DLD1 (cell line): Measurements from ENCODE around the gene TMCO5A.
"Not testable (repeated sequence)": the region's sequence is repeated elsewhere in the genome, so short reads cannot be mapped to it uniquely, and the experiment has no call there.

ENCODE experiments used
- in situ Hi-C: cut with HindIII; loops from 2 replicates; pipeline ENCODE4 v1.10.0; 2017; ENCODE audit warnings: low sequenced_read_pairs

The TMCO5A gene

GRCh38 chr15:37934340-37934739 lies at the start of gene TMCO5A:
TMCO5A (plus strand) TSS chr15:37934640; CDS start chr15:37936324, 1,684 bp downstream.
- in situ Hi-C loops, result no loop called here

- in situ Hi-C loops, result no loop called here
Observed at GRCh38 chr15:37885651-37886050, 48.8 kb upstream of the TMCO5A start.

DNA sequence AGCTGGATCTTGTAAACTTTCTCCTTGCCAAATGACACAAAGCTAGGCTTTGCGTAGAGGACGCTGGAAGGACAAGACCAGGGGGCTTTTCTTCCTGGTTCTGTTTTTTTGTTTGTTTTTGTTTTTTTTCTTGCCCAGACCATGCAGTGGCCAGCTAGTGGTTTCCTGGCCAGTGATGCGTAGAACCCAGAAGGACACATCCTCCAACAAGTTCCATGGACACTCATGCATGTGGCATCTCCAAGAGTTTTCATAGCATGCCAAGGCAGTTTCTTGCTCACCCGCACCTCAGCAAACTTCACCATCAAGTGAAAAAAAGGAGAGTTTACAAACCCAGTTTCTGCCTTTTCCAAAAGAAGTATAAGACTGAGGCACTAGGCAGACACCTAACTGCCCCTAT lies 46.1 kb upstream of the TMCO5A start:
- in situ Hi-C loops, result no loop called here

DNA sequence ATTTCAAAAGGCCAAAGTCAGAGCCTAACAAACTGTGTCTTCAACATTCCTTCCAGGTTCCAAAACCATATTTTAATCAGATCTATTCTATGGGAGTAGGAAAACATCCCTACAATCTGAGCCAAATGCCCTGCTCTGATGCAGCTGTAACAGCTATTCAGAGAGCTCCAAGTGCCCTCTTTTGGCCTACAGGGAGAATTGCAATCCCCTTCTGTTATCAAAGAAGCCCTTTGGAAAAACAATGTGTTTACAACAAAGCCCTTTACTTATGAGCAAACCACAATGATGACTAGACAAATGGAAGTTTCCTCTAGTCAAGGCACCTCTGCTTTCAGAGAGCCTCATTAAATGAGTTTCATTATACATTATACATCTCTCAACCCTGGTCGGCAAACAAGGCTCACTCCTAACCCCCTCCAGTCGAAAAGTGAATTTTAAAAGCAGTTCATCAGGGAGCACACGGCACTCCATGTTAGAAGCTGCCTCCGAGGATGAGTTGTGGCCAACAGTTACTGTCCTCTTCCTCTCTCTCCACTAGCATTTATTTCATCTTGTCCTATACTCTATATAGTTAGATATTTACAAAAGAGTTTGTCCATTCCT lies 42.6 kb upstream of the TMCO5A start:
- in situ Hi-C loops, result no loop called here

GRCh38 chr15:37893309-37893708 lies 41.1 kb upstream of the TMCO5A start:
- in situ Hi-C loops, result no loop called here

- in situ Hi-C loops, result no loop called here
Observed at GRCh38 chr15:37898362-37898761, 36.1 kb upstream of the TMCO5A start.

GRCh38 chr15:37900326-37901221 lies 33.9 kb upstream of the TMCO5A start:
- in situ Hi-C loops, result no loop called here

DNA sequence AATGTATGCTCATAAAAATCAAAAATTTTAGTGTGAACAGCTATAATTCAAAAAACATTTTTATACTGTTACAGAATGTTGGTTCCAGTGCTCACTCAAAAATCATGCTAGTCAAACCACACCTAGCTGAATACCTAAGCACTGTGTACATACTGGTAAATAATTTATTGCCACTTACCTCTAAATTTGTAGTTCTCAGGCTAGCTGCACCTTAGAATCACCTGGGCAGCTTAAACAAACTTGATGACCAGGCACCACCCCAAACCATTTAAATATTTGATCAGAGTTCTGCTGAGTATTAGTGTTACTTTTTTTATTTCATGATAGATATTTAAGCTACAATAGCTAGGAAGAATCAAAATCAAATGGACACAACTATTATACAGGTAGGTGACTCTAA lies 32.3 kb upstream of the TMCO5A start:
- in situ Hi-C loops, result no loop called here

GRCh38 chr15:37903919-37904625 lies 30.4 kb upstream of the TMCO5A start:
- in situ Hi-C loops, result no loop called here

DNA sequence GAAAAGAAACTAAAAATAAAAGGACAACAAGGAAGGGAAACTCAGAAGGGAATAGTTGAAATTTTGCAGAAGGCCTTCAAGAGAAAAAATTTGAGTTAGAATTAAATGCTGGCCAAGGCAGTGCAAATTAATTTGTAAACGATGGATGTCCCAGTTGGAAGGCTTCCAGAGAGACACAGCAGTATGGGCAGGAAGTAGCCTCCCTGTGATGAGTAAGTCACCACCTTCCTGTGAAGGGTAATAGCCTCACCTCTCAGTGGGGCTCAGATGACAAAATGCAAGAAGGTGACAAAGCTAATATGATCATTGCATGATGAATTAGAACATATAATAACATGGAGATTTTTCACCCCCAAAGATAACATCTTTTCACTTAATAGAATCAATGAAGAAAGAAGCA lies 27.3 kb upstream of the TMCO5A start:
- in situ Hi-C loops, result no loop called here

GRCh38 chr15:37921527-37922385 lies 12.7 kb upstream of the TMCO5A start:
- in situ Hi-C loops, result no loop called here

GRCh38 chr15:37926136-37926535 lies 8.3 kb upstream of the TMCO5A start:
- in situ Hi-C loops, result no loop called here

DNA sequence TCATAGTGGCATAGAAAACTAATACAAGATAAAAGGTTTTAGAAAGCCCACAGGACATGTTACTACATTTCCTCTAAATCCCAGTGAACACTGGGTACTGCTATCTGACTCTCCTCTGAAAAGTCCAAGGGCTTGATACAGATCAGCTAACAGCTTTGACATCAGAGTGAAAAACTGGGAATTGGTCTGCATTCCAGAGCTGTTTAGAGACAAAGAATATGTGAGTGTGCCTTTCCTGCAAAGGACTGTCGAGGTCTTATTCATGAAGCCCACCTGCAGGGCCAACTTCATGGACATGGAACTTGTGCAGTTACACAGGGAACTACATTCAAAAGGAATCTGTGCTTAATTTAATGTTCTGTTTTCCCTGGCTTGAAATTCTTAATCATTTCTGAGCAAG lies 5.2 kb upstream of the TMCO5A start:
- in situ Hi-C loops, result no loop called here

GRCh38 chr15:37931321-37931720 lies 3.1 kb upstream of the TMCO5A start:
- in situ Hi-C loops, result no loop called here

DNA sequence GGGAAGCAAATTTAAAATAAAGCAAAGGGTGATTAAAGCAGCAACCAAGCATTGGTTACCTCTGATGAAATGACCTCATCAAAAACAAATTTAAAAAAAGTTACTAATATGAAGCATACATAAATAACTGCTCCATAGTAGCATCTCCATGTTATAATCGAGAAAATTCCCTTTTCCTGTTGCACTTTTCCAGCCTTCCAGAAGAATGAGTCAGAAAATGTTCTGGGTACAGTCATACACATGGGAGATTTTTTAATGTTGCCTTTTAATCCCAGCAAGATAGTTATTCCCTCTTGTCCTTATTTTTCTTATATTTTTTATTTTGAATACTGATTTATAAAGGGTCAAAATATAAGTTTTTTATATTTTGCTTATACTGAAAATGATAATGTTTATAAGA lies 2.6 kb upstream of the TMCO5A start:
- in situ Hi-C loops, result no loop called here

DNA sequence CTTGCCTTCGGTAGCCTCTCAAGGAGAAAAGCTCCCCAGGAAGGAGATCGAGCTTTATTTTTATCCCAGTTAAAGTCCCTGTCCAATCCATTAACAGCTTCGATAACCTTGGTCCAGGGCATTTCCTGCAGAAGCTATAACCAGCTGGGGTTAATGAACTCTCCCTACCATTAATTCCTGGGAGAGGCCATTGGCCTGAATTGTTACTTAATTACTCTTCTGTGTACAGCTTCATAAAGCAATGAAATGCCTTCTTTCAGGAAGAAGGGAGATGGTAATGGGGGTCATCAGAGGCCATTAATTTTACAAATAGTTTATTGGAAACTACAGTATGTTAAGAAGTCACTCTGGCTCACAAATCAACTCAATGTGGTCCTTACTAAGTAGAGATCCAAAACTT lies 1.9 kb upstream of the TMCO5A start:
- in situ Hi-C loops, result no loop called here

GRCh38 chr15:37933666-37934065 lies 774 bp upstream of the TMCO5A start:
- in situ Hi-C loops, result no loop called here

DNA sequence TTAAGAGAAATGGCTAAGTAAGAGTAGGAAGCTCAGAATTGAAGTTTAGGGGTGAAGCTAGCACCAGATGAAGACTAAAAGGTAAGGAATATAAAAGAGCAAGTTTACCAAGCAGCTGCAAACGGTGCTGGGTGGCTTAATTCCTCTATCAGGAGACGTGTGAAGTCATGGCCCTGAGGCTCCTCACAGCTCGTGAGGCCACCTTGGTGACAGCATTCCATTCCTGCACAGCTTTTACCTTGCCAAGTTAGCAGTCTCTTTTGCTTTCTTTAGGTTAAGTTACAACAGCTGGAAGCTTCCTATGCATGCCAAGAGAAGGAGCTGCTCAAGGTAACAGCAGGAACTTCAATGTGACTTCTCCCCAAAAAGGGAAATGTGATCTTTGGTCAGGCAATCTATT lies 6.4 kb downstream of the TMCO5A start:
- in situ Hi-C loops, result no loop called here

DNA sequence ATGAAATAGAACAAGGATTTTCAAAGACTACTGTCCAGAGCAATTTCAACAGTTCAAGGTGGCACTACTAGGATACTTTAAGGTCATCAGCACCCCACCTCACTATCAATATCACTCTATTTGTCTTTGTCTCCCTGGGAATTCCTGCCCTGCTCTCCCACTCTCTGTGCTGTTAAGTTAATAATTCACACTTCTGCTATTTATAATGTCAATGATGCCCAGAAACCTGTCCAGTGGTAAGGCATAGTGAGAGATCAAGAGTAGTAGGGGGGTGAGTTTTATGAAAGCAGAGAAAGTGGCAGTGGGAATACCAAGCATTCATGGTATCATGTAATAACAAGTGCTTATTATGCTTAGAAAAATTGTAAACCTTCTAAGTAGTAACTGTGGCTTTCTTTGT lies 7.3 kb downstream of the TMCO5A start:
- in situ Hi-C loops, result no loop called here

- in situ Hi-C loops, result no loop called here
Observed at GRCh38 chr15:37951999-37952398, 17.6 kb downstream of the TMCO5A start.

GRCh38 chr15:37960742-37961141 lies 26.3 kb downstream of the TMCO5A start:
- in situ Hi-C loops, result not testable (repeated sequence)
